B cell (primary cell): ENCODE measurements around the gene KIRREL3. TPM values are rescaled to one million over a fixed set of nuclear protein-coding genes. Genes with fewer than 3 reads are reported as not detected.

Experiments
- ATAC-seq: fragments of 200-7000 bp; cut with Tn5 transposase; one replicate; pipeline ENCODE4 v1.10.0; 2021; ENCODE audit warnings: low read depth, mild to moderate bottlenecking, moderate number of reproducible peaks, moderate library complexity
- CTCF ChIA-PET: fragments of 350-600 bp; sonication (Branson Sonifier 250); formaldehyde crosslinking; loops from one replicate; lab custom pipeline; 2021; ENCODE audit warnings: antibody characterized with exemption, inconsistent platforms; lab: Charles Lee
- POLR2A ChIA-PET: fragments of 350-600 bp; sonication (Branson Sonifier 250); formaldehyde crosslinking; loops from one replicate; lab custom pipeline; 2021; ENCODE audit warnings: antibody characterized with exemption; lab: Charles Lee
- DNase-seq: peaks from one replicate; pipeline ENCODE4 v3.0.0; 2013
- H2AFZ ChIP-seq: 2 replicates; pipeline ENCODE4 v1.6.1; 2012; ENCODE audit warnings: mild to moderate bottlenecking, low read depth, low read length; ENCODE audit not compliant: insufficient read depth, poor library complexity, severe bottlenecking
- H3K27ac ChIP-seq, 2 donors: 1 replicate in 1 of 2; 2 replicates in 1 of 2; pipeline ENCODE4 v1.5.1; 2012 to 2013; ENCODE audit warnings: low read length in 2 of 2, mild to moderate bottlenecking in 2 of 2, moderate library complexity in 1 of 2
- H3K27me3 ChIP-seq, 4 experiments: fragments of 200-600 bp in 1 of 4; sonication (generic) in 1 of 4; replicated peaks in 1 of 4; 1 replicate in 2 of 4; 2 replicates in 2 of 4; pipeline versions ENCODE4 v1.6.1 to v1.7.0; 2013 to 2016; ENCODE audit warnings: low read length in 3 of 4, mild to moderate bottlenecking in 2 of 4, mixed read lengths in 1 of 4, moderate library complexity in 1 of 4; ENCODE audit not compliant: insufficient read depth in 4 of 4, control insufficient read depth in 3 of 4; ENCODE audit errors: control extremely low read depth in 1 of 4
- H3K36me3 ChIP-seq, 2 experiments: replicated peaks in 1 of 2; 1 replicate in 1 of 2; 2 replicates in 1 of 2; pipeline versions ENCODE4 v1.6.1 to v1.7.1; 2013; ENCODE audit warnings: low read length in 1 of 2; ENCODE audit not compliant: insufficient read depth in 2 of 2, control insufficient read depth in 1 of 2; ENCODE audit errors: control extremely low read depth in 1 of 2, extremely low read depth in 1 of 2
- H3K4me1 ChIP-seq, 2 donors: fragments of 200-600 bp in 1 of 2; sonication (generic) in 1 of 2; 1 replicate in 1 of 2; 2 replicates in 1 of 2; pipeline versions ENCODE4 v1.5.1 to v1.6.1; 2013 to 2017; ENCODE audit warnings: low read length in 2 of 2; ENCODE audit not compliant: control insufficient read depth in 2 of 2, insufficient read depth in 2 of 2
- H3K4me2 ChIP-seq: replicated peaks from 2 replicates; pipeline ENCODE3; 2012; ENCODE audit warnings: mild to moderate bottlenecking, low read depth, low read length; ENCODE audit not compliant: poor library complexity, severe bottlenecking
- H3K4me3 ChIP-seq, 5 experiments: fragments of 200-600 bp in 1 of 5; sonication (generic) in 1 of 5; 1 replicate in 3 of 5; 2 replicates in 2 of 5; pipeline versions ENCODE4 v1.5.1 to v1.7.0; 2011 to 2016; ENCODE audit warnings: low read length in 4 of 5, mild to moderate bottlenecking in 4 of 5, low read depth in 2 of 5, control low read depth in 1 of 5, moderate library complexity in 1 of 5; ENCODE audit not compliant: insufficient read depth in 1 of 5; ENCODE audit errors: control extremely low read depth in 1 of 5, extremely low read depth in 1 of 5
- H3K79me2 ChIP-seq: fragments of 200-600 bp; sonication (generic); one replicate; pipeline ENCODE4 v1.6.0; 2016; ENCODE audit warnings: low read length; ENCODE audit not compliant: control insufficient read depth, insufficient read depth
- H3K9ac ChIP-seq: fragments of 200-600 bp; sonication (generic); 2 replicates; pipeline ENCODE4 v1.6.1; 2017; ENCODE audit warnings: mild to moderate bottlenecking, low read length, moderate library complexity
- H3K9me3 ChIP-seq, 3 donors: one replicate each; pipeline versions ENCODE4 v1.6.1 to v1.7.1; 2013; ENCODE audit warnings: low read length in 2 of 3; ENCODE audit not compliant: control insufficient read depth in 2 of 3, insufficient read depth in 1 of 3; ENCODE audit errors: control extremely low read depth in 1 of 3
- H4K20me1 ChIP-seq: 2 replicates; pipeline ENCODE4 v1.6.0; 2012; ENCODE audit warnings: mild to moderate bottlenecking, low read length; ENCODE audit not compliant: insufficient read depth, control insufficient read depth, poor library complexity, severe bottlenecking
- H3K27ac Mint-ChIP-seq: one replicate; pipeline ENCODE4 v1.8.0; 2021; ENCODE audit warnings: mixed read lengths
- H3K27me3 Mint-ChIP-seq: one replicate; pipeline ENCODE4 v1.8.0; 2021; ENCODE audit warnings: mixed read lengths
- H3K4me1 Mint-ChIP-seq: one replicate; pipeline ENCODE4 v1.8.0; 2021; ENCODE audit warnings: mixed read lengths
- H3K4me3 Mint-ChIP-seq: one replicate; pipeline ENCODE4 v1.8.0; 2021; ENCODE audit warnings: mixed read lengths
- H3K9me3 Mint-ChIP-seq: one replicate; pipeline ENCODE4 v1.8.0; 2022; ENCODE audit warnings: mixed read lengths; ENCODE audit not compliant: insufficient read depth
- EZH2 ChIP-seq: IDR thresholded peaks from 2 replicates; pipeline ENCODE4 v1.6.1; 2012; ENCODE audit warnings: borderline replicate concordance, low read depth, mild to moderate bottlenecking, moderate library complexity, low read length; ENCODE audit not compliant: insufficient read depth, poor library complexity, severe bottlenecking
- WGBS: methylation state at CpG from one replicate; pipeline ENCODE4 v1.1.5; 2013; ENCODE audit warnings: missing lambda C conversion rate; ENCODE audit not compliant: insufficient coverage; 5-methylcytosine and 5-hydroxymethylcytosine counted together
- intact Hi-C: fragments of 100-400 bp; cut with micrococcal nuclease; formaldehyde crosslinking; loops from one replicate; pipeline ENCODE4 v1.10.0; 2022
- polyA plus RNA-seq: library from polyadenylated mRNA; depleted of rRNA; stranded (reverse); fragments of >200 nt; gene quantifications from 2 replicates; pipeline ENCODE4 v1.2.3, GENCODE V29; 2012
- total RNA-seq, 2 donors: library from RNA; stranded (reverse); fragments of 120-200 nt in 1 of 2; gene quantifications; 1 replicate in 1 of 2; 2 replicates in 1 of 2; pipeline versions ENCODE4 v1.2.3 to v1.2.4, GENCODE V29; 2013 to 2022
- TF ChIP-seq, protein P1 (sequence below): fragments of 200-600 bp; IDR thresholded peaks from one replicate; pipeline ENCODE4 v1.8.0; 2022; ENCODE audit warnings: antibody characterized with exemption, mild to moderate bottlenecking

KIRREL3 gene
- total and polyA plus RNA-seq, 2 donors (not counting 1 experiment from before 2014, with no cell fraction given): not detected

DNA sequence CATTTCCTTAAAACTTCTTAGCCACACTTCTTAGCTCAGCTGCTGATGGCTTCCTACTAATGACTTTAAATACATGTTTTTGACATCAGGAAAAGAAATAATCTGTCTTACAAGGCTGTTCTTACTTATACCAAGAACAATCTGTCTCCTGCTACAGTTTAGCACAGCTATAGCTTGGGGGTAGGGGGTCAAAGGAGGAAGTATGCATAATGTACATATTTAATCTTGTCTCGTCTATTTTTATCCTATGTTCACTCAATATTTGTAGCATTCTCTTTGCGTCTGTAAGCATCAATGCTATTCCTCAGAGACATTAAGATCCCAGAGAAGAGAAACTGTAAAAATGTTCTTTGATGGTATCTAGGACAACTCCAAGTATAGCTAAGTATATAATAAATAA lies 96.0 kb downstream of the KIRREL3 start:
- DNase-seq (no peak), ATAC-seq (no peak)
- H4K20me1 ChIP-seq: no peaks in the 10 kb centered on the region
- H3K27me3 ChIP-seq: no peaks in the 10 kb centered on the region
- H3K4me2 ChIP-seq: no peak overlapping the region
- no peak overlapping the region for H3K27ac ChIP-seq
- H3K27me3 Mint-ChIP-seq: peaks cover 6% of the 10 kb centered on the region
- H3K27ac Mint-ChIP-seq: no peak overlapping the region
- H3K9me3 ChIP-seq: peaks cover 0 to 4% (median 0%) of the 10 kb centered on the region in 3 donors
- TF ChIP-seq EZH2: no peak
- TF ChIP-seq, protein P1, sequence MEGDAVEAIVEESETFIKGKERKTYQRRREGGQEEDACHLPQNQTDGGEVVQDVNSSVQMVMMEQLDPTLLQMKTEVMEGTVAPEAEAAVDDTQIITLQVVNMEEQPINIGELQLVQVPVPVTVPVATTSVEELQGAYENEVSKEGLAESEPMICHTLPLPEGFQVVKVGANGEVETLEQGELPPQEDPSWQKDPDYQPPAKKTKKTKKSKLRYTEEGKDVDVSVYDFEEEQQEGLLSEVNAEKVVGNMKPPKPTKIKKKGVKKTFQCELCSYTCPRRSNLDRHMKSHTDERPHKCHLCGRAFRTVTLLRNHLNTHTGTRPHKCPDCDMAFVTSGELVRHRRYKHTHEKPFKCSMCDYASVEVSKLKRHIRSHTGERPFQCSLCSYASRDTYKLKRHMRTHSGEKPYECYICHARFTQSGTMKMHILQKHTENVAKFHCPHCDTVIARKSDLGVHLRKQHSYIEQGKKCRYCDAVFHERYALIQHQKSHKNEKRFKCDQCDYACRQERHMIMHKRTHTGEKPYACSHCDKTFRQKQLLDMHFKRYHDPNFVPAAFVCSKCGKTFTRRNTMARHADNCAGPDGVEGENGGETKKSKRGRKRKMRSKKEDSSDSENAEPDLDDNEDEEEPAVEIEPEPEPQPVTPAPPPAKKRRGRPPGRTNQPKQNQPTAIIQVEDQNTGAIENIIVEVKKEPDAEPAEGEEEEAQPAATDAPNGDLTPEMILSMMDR: no peak
- ChIA-PET CTCF (no interaction called here), POLR2A (no interaction called here)
- no peak overlapping the region for H2AFZ ChIP-seq
- H3K9me3 Mint-ChIP-seq: no peaks in the 10 kb centered on the region
- H3K9ac ChIP-seq: no peak overlapping the region
- no peak overlapping the region for H3K4me3 ChIP-seq
- intact Hi-C loops: no loop called here
- no peak overlapping the region for H3K4me3 Mint-ChIP-seq
- H3K79me2 ChIP-seq: no peaks in the 10 kb centered on the region
- no peaks in the 10 kb centered on the region for H3K36me3 ChIP-seq
- no CpG with 5 or more reads among the region's 2 CpGs for WGBS
- H3K4me1 ChIP-seq: no peaks in the 10 kb centered on the region
- H3K4me1 Mint-ChIP-seq: no peaks in the 10 kb centered on the region

DNA sequence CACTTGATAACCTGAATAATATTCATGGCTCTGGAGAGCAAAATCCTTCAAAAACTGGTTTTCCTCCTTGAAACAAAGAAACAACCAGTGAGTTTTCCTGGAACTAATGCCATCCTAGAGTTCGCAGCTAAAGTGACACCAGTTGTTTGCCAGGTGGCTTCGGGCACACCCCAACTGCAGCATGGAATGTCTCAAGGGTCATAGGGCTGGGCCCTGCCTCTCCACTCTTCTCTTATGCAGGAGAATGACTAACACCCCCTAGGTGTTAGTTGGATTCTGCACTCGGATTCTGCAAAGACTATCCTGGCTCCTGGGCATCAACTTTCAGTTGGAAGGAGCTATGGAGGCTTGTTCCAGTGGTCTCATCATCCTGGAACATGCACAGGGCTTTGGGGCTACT lies 98.8 kb downstream of the KIRREL3 start:
- H3K4me3 ChIP-seq: no peak overlapping the region
- peaks cover 0 to 4% (median 0%) of the 10 kb centered on the region in 3 donors for H3K9me3 ChIP-seq
- no peak overlapping the region for H3K4me2 ChIP-seq
- no peak overlapping the region for H2AFZ ChIP-seq
- H4K20me1 ChIP-seq: no peaks in the 10 kb centered on the region
- no peaks in the 10 kb centered on the region for H3K4me1 ChIP-seq
- no peaks in the 10 kb centered on the region for H3K36me3 ChIP-seq
- H3K27ac ChIP-seq: no peak overlapping the region
- DNase-seq (no peak), ATAC-seq (no peak)
- ChIA-PET CTCF (no interaction called here), POLR2A (no interaction called here)
- peaks cover 6% of the 10 kb centered on the region for H3K27me3 Mint-ChIP-seq
- no peaks in the 10 kb centered on the region for H3K79me2 ChIP-seq
- H3K27me3 ChIP-seq: no peaks in the 10 kb centered on the region
- intact Hi-C loops: no loop called here
- H3K27ac Mint-ChIP-seq: no peak overlapping the region
- H3K9me3 Mint-ChIP-seq: no peaks in the 10 kb centered on the region
- no peaks in the 10 kb centered on the region for H3K4me1 Mint-ChIP-seq
- WGBS: 33% methylated on average over 2 of the region's 3 CpGs
- H3K4me3 Mint-ChIP-seq: no peak overlapping the region
- no peak overlapping the region for H3K9ac ChIP-seq
- TF ChIP-seq, protein P1: no peak
- TF ChIP-seq EZH2: no peak
